BLaER1 (cell line): ENCODE results near the gene PTPN1.
A peak's percentile ranks its signal among the peaks of the same experiment; 100 is the strongest.

ENCODE experiments used
- H3K27ac ChIP-seq: shearing (Covaris generic); formaldehyde crosslinking; 2 replicates; pipeline ENCODE4 v1.8.1; 2022
- H3K27me3 ChIP-seq: shearing (Covaris generic); formaldehyde crosslinking; 2 replicates; pipeline ENCODE4 v1.8.1; 2022
- H3K36me3 ChIP-seq: shearing (Covaris generic); formaldehyde crosslinking; 2 replicates; pipeline ENCODE4 v1.8.1; 2022
- H3K4me1 ChIP-seq: shearing (Covaris generic); formaldehyde crosslinking; 2 replicates; pipeline ENCODE4 v1.8.1; 2022
- H3K4me2 ChIP-seq: shearing (Covaris generic); formaldehyde crosslinking; 2 replicates; pipeline ENCODE4 v1.8.1; 2022
- H3K4me3 ChIP-seq: shearing (Covaris generic); formaldehyde crosslinking; 2 replicates; pipeline ENCODE4 v1.8.1; 2022
- H3K9ac ChIP-seq: shearing (Covaris generic); formaldehyde crosslinking; 2 replicates; pipeline ENCODE4 v1.8.1; 2022
- H3K9me3 ChIP-seq: shearing (Covaris generic); formaldehyde crosslinking; 2 replicates; pipeline ENCODE4 v1.8.1; 2022
- H4K20me1 ChIP-seq: shearing (Covaris generic); formaldehyde crosslinking; 2 replicates; pipeline ENCODE4 v1.8.1; 2022
- Cebpa-rat ChIP-seq: shearing (Covaris generic); IDR thresholded peaks from 2 replicates; pipeline ENCODE4 v1.8.1; 2022

The PTPN1 gene

GRCh38 chr20:50574108-50574507 is 63.9 kb downstream of the PTPN1 start:
- peaks cover 77% of the 10 kb centered on the region for H3K36me3 ChIP-seq

GRCh38 chr20:50574586-50574985 is 64.4 kb downstream of the PTPN1 start:
- no peaks in the 10 kb centered on the region for H3K9me3 ChIP-seq

More at GRCh38 chr20:50574108-50574507, 63.9 kb downstream of the PTPN1 start:
- Histone ChIP-seq H3K27ac (no peak overlapping the region), H3K4me2 (0 out of 2 replicates have a peak overlapping the region, but pooled peaks have one; percentile 1), H3K9ac (no peak overlapping the region), H4K20me1 (peaks cover 66% of the 10 kb centered on the region), H3K9me3 (no peaks in the 10 kb centered on the region), H3K4me1 (peaks cover 52% of the 10 kb centered on the region), H3K4me3 (no peak overlapping the region), H3K27me3 (no peaks in the 10 kb centered on the region)
- TF ChIP-seq Cebpa-rat, result no peak

GRCh38 chr20:50575865-50576720 is 65.9 kb downstream of the PTPN1 start:
- Histone ChIP-seq H3K36me3 (peaks cover 81% of the 10 kb centered on the region), H3K4me3 (no peak overlapping the region), H3K27me3 (no peaks in the 10 kb centered on the region), H3K27ac (no peak overlapping the region), H3K4me2 (no peak overlapping the region), H3K9me3 (no peaks in the 10 kb centered on the region), H4K20me1 (peaks cover 60% of the 10 kb centered on the region), H3K9ac (no peak overlapping the region), H3K4me1 (peaks cover 32% of the 10 kb centered on the region)
- no peak for TF ChIP-seq Cebpa-rat

More at GRCh38 chr20:50574586-50574985, 64.4 kb downstream of the PTPN1 start:
- H3K4me1 ChIP-seq, result peaks cover 47% of the 10 kb centered on the region
- no peak overlapping the region for H3K9ac ChIP-seq
- no peaks in the 10 kb centered on the region for H3K27me3 ChIP-seq
- no peak overlapping the region for H3K4me2 ChIP-seq
- H3K4me3 ChIP-seq, result no peak overlapping the region
- H3K36me3 ChIP-seq, result peaks cover 77% of the 10 kb centered on the region
- TF ChIP-seq Cebpa-rat, result no peak
- H4K20me1 ChIP-seq, result peaks cover 62% of the 10 kb centered on the region
- no peak overlapping the region for H3K27ac ChIP-seq

- TF ChIP-seq Cebpa-rat, result no peak
- H3K4me1 ChIP-seq, result peaks cover 26% of the 10 kb centered on the region
- H3K27ac ChIP-seq, result peak overlapping the region; percentile 9; the same call in 1 of the 2 replicates
- H3K36me3 ChIP-seq, result peaks cover 82% of the 10 kb centered on the region
- H3K27me3 ChIP-seq, result no peaks in the 10 kb centered on the region
- no peak overlapping the region for H3K4me2 ChIP-seq
- H3K9me3 ChIP-seq, result no peaks in the 10 kb centered on the region
- H3K4me3 ChIP-seq, result no peak overlapping the region
- H3K9ac ChIP-seq, result peak overlapping the region; percentile 29; the same call in 1 of the 2 replicates
- peaks cover 52% of the 10 kb centered on the region for H4K20me1 ChIP-seq
Observed at GRCh38 chr20:50577175-50578018, 67.2 kb downstream of the PTPN1 start.

GRCh38 chr20:50578061-50578777 is 68.0 kb downstream of the PTPN1 start:
- no peak overlapping the region for H3K4me3 ChIP-seq
- H3K9me3 ChIP-seq, result no peaks in the 10 kb centered on the region
- peaks cover 26% of the 10 kb centered on the region for H3K4me1 ChIP-seq
- no peak for TF ChIP-seq Cebpa-rat
- peaks cover 44% of the 10 kb centered on the region for H4K20me1 ChIP-seq
- no peak overlapping the region for H3K9ac ChIP-seq
- H3K27ac ChIP-seq, result no peak overlapping the region
- H3K36me3 ChIP-seq, result peaks cover 90% of the 10 kb centered on the region
- no peaks in the 10 kb centered on the region for H3K27me3 ChIP-seq
- no peak overlapping the region for H3K4me2 ChIP-seq

- Histone ChIP-seq H3K4me1 (peaks cover 26% of the 10 kb centered on the region), H3K4me3 (no peak overlapping the region), H3K9me3 (no peaks in the 10 kb centered on the region), H3K4me2 (no peak overlapping the region), H3K36me3 (peaks cover 95% of the 10 kb centered on the region), H4K20me1 (peaks cover 38% of the 10 kb centered on the region), H3K9ac (no peak overlapping the region), H3K27me3 (no peaks in the 10 kb centered on the region), H3K27ac (no peak overlapping the region)
- no peak for TF ChIP-seq Cebpa-rat
Observed at GRCh38 chr20:50578778-50579165, 68.6 kb downstream of the PTPN1 start.

- H3K4me1 ChIP-seq, result peaks cover 21% of the 10 kb centered on the region
- no peak overlapping the region for H3K27ac ChIP-seq
- H3K4me2 ChIP-seq, result no peak overlapping the region
- no peaks in the 10 kb centered on the region for H3K27me3 ChIP-seq
- TF ChIP-seq Cebpa-rat, result no peak
- no peaks in the 10 kb centered on the region for H3K9me3 ChIP-seq
- H3K36me3 ChIP-seq, result peaks cover 94% of the 10 kb centered on the region
- H3K4me3 ChIP-seq, result no peak overlapping the region
- no peak overlapping the region for H3K9ac ChIP-seq
- H4K20me1 ChIP-seq, result peaks cover 33% of the 10 kb centered on the region
Observed at GRCh38 chr20:50579511-50579910, 69.3 kb downstream of the PTPN1 start.

GRCh38 chr20:50580016-50580747 is 70.0 kb downstream of the PTPN1 start:
- TF ChIP-seq Cebpa-rat, result no peak
- Histone ChIP-seq H3K9me3 (no peaks in the 10 kb centered on the region), H3K36me3 (peaks cover 92% of the 10 kb centered on the region), H3K27me3 (no peaks in the 10 kb centered on the region), H3K4me2 (no peak overlapping the region), H3K4me1 (peaks cover 21% of the 10 kb centered on the region), H3K27ac (no peak overlapping the region), H3K9ac (no peak overlapping the region), H4K20me1 (peaks cover 31% of the 10 kb centered on the region), H3K4me3 (no peak overlapping the region)
